ENCODE results near the gene ARL2BP.
A peak's percentile ranks its signal among the peaks of the same experiment; 100 is the strongest.

The ARL2BP gene

GRCh38 chr16:57234707-57235092 lies 10.4 kb upstream of the ARL2BP start:
- Histone ChIP-seq H3K9ac (ENCODE audit: low read depth in 1 of 2, low read length in 2 of 2) (no peak overlapping the region), H3K27ac (ENCODE audit: low read depth in 2 of 2, low read length in 2 of 2) (peak overlapping the region; percentile 6 to 53), H3K4me1 (ENCODE audit: control insufficient read depth in 2 of 2, insufficient read depth in 2 of 2, low read length in 2 of 2) (peaks cover 0 to 4% of the 10 kb centered on the region in 2 donors), H3K36me3 (ENCODE audit: control insufficient read depth in 2 of 2, insufficient read depth in 2 of 2, low read length in 2 of 2) (peaks cover 48 to 59% of the 10 kb centered on the region in 2 donors), H3K9me3 (ENCODE audit: control insufficient read depth in 2 of 2, low read length in 2 of 2) (no peaks in the 10 kb centered on the region), H3K27me3 (ENCODE audit: control insufficient read depth in 2 of 2, insufficient read depth in 2 of 2, low read length in 2 of 2) (no peaks in the 10 kb centered on the region), H3K4me3 (ENCODE audit: low read length in 2 of 2) (no peak overlapping the region)

GRCh38 chr16:57235128-57236021 lies 9.7 kb upstream of the ARL2BP start:
- peaks cover 44 to 55% of the 10 kb centered on the region in 2 donors for H3K36me3 ChIP-seq (ENCODE audit: control insufficient read depth in 2 of 2, insufficient read depth in 2 of 2, low read length in 2 of 2)
- no peaks in the 10 kb centered on the region for H3K9me3 ChIP-seq (ENCODE audit: control insufficient read depth in 2 of 2, low read length in 2 of 2)
- H3K4me1 ChIP-seq (ENCODE audit: control insufficient read depth in 2 of 2, insufficient read depth in 2 of 2, low read length in 2 of 2), result peaks cover 0 to 4% of the 10 kb centered on the region in 2 donors
- H3K27ac ChIP-seq (ENCODE audit: low read depth in 2 of 2, low read length in 2 of 2), result peak overlapping the region; percentile 6 to 53
- no peak overlapping the region for H3K4me3 ChIP-seq (ENCODE audit: low read length in 2 of 2)
- no peaks in the 10 kb centered on the region for H3K27me3 ChIP-seq (ENCODE audit: control insufficient read depth in 2 of 2, insufficient read depth in 2 of 2, low read length in 2 of 2)
- no peak overlapping the region for H3K9ac ChIP-seq (ENCODE audit: low read depth in 1 of 2, low read length in 2 of 2)

- no peak overlapping the region for H3K4me3 ChIP-seq (ENCODE audit: low read length in 2 of 2)
- H3K27ac ChIP-seq (ENCODE audit: low read depth in 2 of 2, low read length in 2 of 2), result no peak overlapping the region
- no peaks in the 10 kb centered on the region for H3K27me3 ChIP-seq (ENCODE audit: control insufficient read depth in 2 of 2, insufficient read depth in 2 of 2, low read length in 2 of 2)
- H3K9ac ChIP-seq (ENCODE audit: low read depth in 1 of 2, low read length in 2 of 2), result no peak overlapping the region
- H3K4me1 ChIP-seq (ENCODE audit: control insufficient read depth in 2 of 2, insufficient read depth in 2 of 2, low read length in 2 of 2), result peaks cover 0 to 6% of the 10 kb centered on the region in 2 donors
- peaks cover 38 to 48% of the 10 kb centered on the region in 2 donors for H3K36me3 ChIP-seq (ENCODE audit: control insufficient read depth in 2 of 2, insufficient read depth in 2 of 2, low read length in 2 of 2)
- no peaks in the 10 kb centered on the region for H3K9me3 ChIP-seq (ENCODE audit: control insufficient read depth in 2 of 2, low read length in 2 of 2)
Measured at GRCh38 chr16:57236022-57236350, 9.1 kb upstream of the ARL2BP start.

GRCh38 chr16:57238682-57239081 lies 6.4 kb upstream of the ARL2BP start:
- H3K4me3 ChIP-seq (ENCODE audit: low read length in 2 of 2), result no peak overlapping the region
- no peak overlapping the region for H3K9ac ChIP-seq (ENCODE audit: low read depth in 1 of 2, low read length in 2 of 2)
- H3K27me3 ChIP-seq (ENCODE audit: control insufficient read depth in 2 of 2, insufficient read depth in 2 of 2, low read length in 2 of 2), result no peaks in the 10 kb centered on the region
- peaks cover 0 to 9% of the 10 kb centered on the region in 2 donors for H3K4me1 ChIP-seq (ENCODE audit: control insufficient read depth in 2 of 2, insufficient read depth in 2 of 2, low read length in 2 of 2)
- no peaks in the 10 kb centered on the region for H3K9me3 ChIP-seq (ENCODE audit: control insufficient read depth in 2 of 2, low read length in 2 of 2)
- H3K27ac ChIP-seq (ENCODE audit: low read depth in 2 of 2, low read length in 2 of 2), result no peak overlapping the region
- peaks cover 12 to 27% of the 10 kb centered on the region in 2 donors for H3K36me3 ChIP-seq (ENCODE audit: control insufficient read depth in 2 of 2, insufficient read depth in 2 of 2, low read length in 2 of 2)

- no peak overlapping the region for H3K4me3 ChIP-seq (ENCODE audit: low read length in 2 of 2)
- H3K9ac ChIP-seq (ENCODE audit: low read depth in 1 of 2, low read length in 2 of 2), result no peak overlapping the region
- no peaks in the 10 kb centered on the region for H3K27me3 ChIP-seq (ENCODE audit: control insufficient read depth in 2 of 2, insufficient read depth in 2 of 2, low read length in 2 of 2)
- H3K9me3 ChIP-seq (ENCODE audit: control insufficient read depth in 2 of 2, low read length in 2 of 2), result no peaks in the 10 kb centered on the region
- peaks cover 0 to 9% of the 10 kb centered on the region in 2 donors for H3K4me1 ChIP-seq (ENCODE audit: control insufficient read depth in 2 of 2, insufficient read depth in 2 of 2, low read length in 2 of 2)
- peaks cover 11 to 24% of the 10 kb centered on the region in 2 donors for H3K36me3 ChIP-seq (ENCODE audit: control insufficient read depth in 2 of 2, insufficient read depth in 2 of 2, low read length in 2 of 2)
- H3K27ac ChIP-seq (ENCODE audit: low read depth in 2 of 2, low read length in 2 of 2), result no peak overlapping the region
Measured at GRCh38 chr16:57239107-57239506, 6.0 kb upstream of the ARL2BP start.

DNA sequence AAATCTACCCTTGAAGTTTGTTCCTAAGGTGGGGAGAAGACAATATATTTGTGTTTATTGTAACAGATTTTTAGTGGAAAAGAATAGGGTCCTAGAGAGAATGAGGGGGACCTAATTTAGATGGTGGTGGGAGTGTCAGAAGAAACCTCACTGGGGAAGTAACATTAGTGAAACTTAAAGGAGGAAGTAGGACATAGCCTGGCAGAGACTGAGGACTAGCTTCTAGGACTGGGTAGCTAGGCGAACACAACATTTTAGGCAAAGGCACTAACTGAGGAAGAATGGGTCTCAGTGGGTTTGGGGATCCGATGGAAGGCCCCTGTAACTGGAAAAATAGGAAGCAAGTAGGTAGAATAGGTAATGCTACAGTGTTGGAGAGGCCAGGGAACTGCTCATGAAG lies 4.2 kb upstream of the ARL2BP start:
- no peak overlapping the region for H3K9ac ChIP-seq (ENCODE audit: low read depth in 1 of 2, low read length in 2 of 2)
- H3K27me3 ChIP-seq (ENCODE audit: control insufficient read depth in 2 of 2, insufficient read depth in 2 of 2, low read length in 2 of 2), result no peaks in the 10 kb centered on the region
- peaks cover 6 to 10% of the 10 kb centered on the region in 2 donors for H3K4me1 ChIP-seq (ENCODE audit: control insufficient read depth in 2 of 2, insufficient read depth in 2 of 2, low read length in 2 of 2)
- H3K27ac ChIP-seq (ENCODE audit: low read depth in 2 of 2, low read length in 2 of 2), result no peak overlapping the region
- peaks cover 11 to 18% of the 10 kb centered on the region in 2 donors for H3K36me3 ChIP-seq (ENCODE audit: control insufficient read depth in 2 of 2, insufficient read depth in 2 of 2, low read length in 2 of 2)
- no peak overlapping the region for H3K4me3 ChIP-seq (ENCODE audit: low read length in 2 of 2)
- no peaks in the 10 kb centered on the region for H3K9me3 ChIP-seq (ENCODE audit: control insufficient read depth in 2 of 2, low read length in 2 of 2)

DNA sequence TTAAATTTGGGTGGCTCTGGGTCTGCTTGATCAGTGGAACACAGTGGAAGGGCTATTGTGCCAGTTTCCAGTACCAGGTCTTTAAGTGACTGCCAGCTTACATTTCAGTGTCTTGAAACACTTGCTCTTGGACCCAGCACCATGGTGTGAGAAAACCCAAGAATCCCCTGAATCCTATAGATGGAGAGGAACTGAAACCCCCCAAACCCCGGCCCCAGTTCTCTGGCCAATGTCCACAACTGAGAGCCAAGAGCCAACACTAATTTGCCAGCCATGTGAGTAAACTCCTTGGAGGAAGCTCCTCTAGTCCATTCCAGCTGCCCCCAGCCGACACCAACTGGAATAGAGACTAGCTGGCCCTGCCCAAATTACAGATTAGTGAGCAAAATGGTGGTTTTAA lies 2.4 kb upstream of the ARL2BP start:
- no peaks in the 10 kb centered on the region for H3K27me3 ChIP-seq (ENCODE audit: control insufficient read depth in 2 of 2, insufficient read depth in 2 of 2, low read length in 2 of 2)
- no peak overlapping the region for H3K9ac ChIP-seq (ENCODE audit: low read depth in 1 of 2, low read length in 2 of 2)
- peaks cover 17 to 22% of the 10 kb centered on the region in 2 donors for H3K36me3 ChIP-seq (ENCODE audit: control insufficient read depth in 2 of 2, insufficient read depth in 2 of 2, low read length in 2 of 2)
- H3K27ac ChIP-seq (ENCODE audit: low read depth in 2 of 2, low read length in 2 of 2), result no peak overlapping the region
- no peak overlapping the region for H3K4me3 ChIP-seq (ENCODE audit: low read length in 2 of 2)
- no peaks in the 10 kb centered on the region for H3K9me3 ChIP-seq (ENCODE audit: control insufficient read depth in 2 of 2, low read length in 2 of 2)
- peaks cover 9 to 15% of the 10 kb centered on the region in 2 donors for H3K4me1 ChIP-seq (ENCODE audit: control insufficient read depth in 2 of 2, insufficient read depth in 2 of 2, low read length in 2 of 2)

GRCh38 chr16:57244463-57244766 lies 644 bp upstream of the ARL2BP start:
- H3K9ac ChIP-seq (ENCODE audit: low read depth in 1 of 2, low read length in 2 of 2), result peak overlapping the region; percentile 77 to 91
- peaks cover 9 to 15% of the 10 kb centered on the region in 2 donors for H3K4me1 ChIP-seq (ENCODE audit: control insufficient read depth in 2 of 2, insufficient read depth in 2 of 2, low read length in 2 of 2)
- peak overlapping the region; percentile 67 to 93 for H3K4me3 ChIP-seq (ENCODE audit: low read length in 2 of 2)
- H3K36me3 ChIP-seq (ENCODE audit: control insufficient read depth in 2 of 2, insufficient read depth in 2 of 2, low read length in 2 of 2), result peaks cover 19 to 20% of the 10 kb centered on the region in 2 donors
- H3K9me3 ChIP-seq (ENCODE audit: control insufficient read depth in 2 of 2, low read length in 2 of 2), result no peaks in the 10 kb centered on the region
- H3K27ac ChIP-seq (ENCODE audit: low read depth in 2 of 2, low read length in 2 of 2), result peak overlapping the region; percentile 86 to 93
- H3K27me3 ChIP-seq (ENCODE audit: control insufficient read depth in 2 of 2, insufficient read depth in 2 of 2, low read length in 2 of 2), result no peaks in the 10 kb centered on the region

GRCh38 chr16:57245472-57246113 lies 534 bp downstream of the ARL2BP start:
- Histone ChIP-seq H3K4me1 (ENCODE audit: control insufficient read depth in 2 of 2, insufficient read depth in 2 of 2, low read length in 2 of 2) (peaks cover 9 to 15% of the 10 kb centered on the region in 2 donors), H3K9ac (ENCODE audit: low read depth in 1 of 2, low read length in 2 of 2) (peak overlapping the region; percentile 84 to 91), H3K36me3 (ENCODE audit: control insufficient read depth in 2 of 2, insufficient read depth in 2 of 2, low read length in 2 of 2) (peaks cover 29 to 32% of the 10 kb centered on the region in 2 donors), H3K4me3 (ENCODE audit: low read length in 2 of 2) (peak overlapping the region; percentile 67 to 93), H3K9me3 (ENCODE audit: control insufficient read depth in 2 of 2, low read length in 2 of 2) (no peaks in the 10 kb centered on the region), H3K27me3 (ENCODE audit: control insufficient read depth in 2 of 2, insufficient read depth in 2 of 2, low read length in 2 of 2) (no peaks in the 10 kb centered on the region), H3K27ac (ENCODE audit: low read depth in 2 of 2, low read length in 2 of 2) (peak overlapping the region; percentile 86 to 93)

DNA sequence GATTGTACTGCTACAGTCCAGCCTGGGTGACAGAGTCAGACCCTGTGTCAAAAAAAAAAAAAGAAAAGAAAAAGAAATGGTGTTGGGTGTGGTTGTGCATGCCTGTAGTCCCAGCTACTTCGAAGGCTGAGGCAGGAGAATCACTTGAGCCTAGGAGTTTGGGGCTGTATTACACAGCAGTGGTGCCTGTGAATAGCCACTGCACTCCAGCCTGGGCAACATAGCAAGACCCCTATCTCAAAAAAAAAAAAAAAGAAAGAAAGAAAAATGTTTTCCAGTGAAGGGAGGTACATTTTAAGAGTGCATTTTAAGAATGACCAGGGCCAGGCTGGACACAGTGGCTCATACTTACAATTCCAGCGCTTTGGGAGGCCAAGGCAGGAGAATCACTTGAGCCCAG lies 6.3 kb downstream of the ARL2BP start:
- H3K27me3 ChIP-seq (ENCODE audit: control insufficient read depth in 2 of 2, insufficient read depth in 2 of 2, low read length in 2 of 2), result no peaks in the 10 kb centered on the region
- H3K9me3 ChIP-seq (ENCODE audit: control insufficient read depth in 2 of 2, low read length in 2 of 2), result no peaks in the 10 kb centered on the region
- H3K4me1 ChIP-seq (ENCODE audit: control insufficient read depth in 2 of 2, insufficient read depth in 2 of 2, low read length in 2 of 2), result peaks cover 0 to under 1% of the 10 kb centered on the region in 2 donors
- H3K9ac ChIP-seq (ENCODE audit: low read depth in 1 of 2, low read length in 2 of 2), result no peak overlapping the region
- peaks cover 59 to 62% of the 10 kb centered on the region in 2 donors for H3K36me3 ChIP-seq (ENCODE audit: control insufficient read depth in 2 of 2, insufficient read depth in 2 of 2, low read length in 2 of 2)
- H3K27ac ChIP-seq (ENCODE audit: low read depth in 2 of 2, low read length in 2 of 2), result no peak overlapping the region
- H3K4me3 ChIP-seq (ENCODE audit: low read length in 2 of 2), result no peak overlapping the region
